NT2/D1 (cell line): Measurements from ENCODE around the gene OR6F1.

Experiments
- SUZ12 ChIP-seq: IDR thresholded peaks from 2 replicates; pipeline ENCODE4 v1.6.1; 2011; ENCODE audit not compliant: insufficient read length, insufficient read depth; ENCODE audit errors: extremely low read depth
- YY1 ChIP-seq: IDR thresholded peaks from 2 replicates; pipeline ENCODE4 v1.6.1; 2011; ENCODE audit not compliant: insufficient read length, insufficient read depth
- ZNF274 ChIP-seq: IDR thresholded peaks from 2 replicates; pipeline ENCODE4 v1.6.1; 2011; ENCODE audit warnings: mild to moderate bottlenecking, low read depth, low read length

DNA sequence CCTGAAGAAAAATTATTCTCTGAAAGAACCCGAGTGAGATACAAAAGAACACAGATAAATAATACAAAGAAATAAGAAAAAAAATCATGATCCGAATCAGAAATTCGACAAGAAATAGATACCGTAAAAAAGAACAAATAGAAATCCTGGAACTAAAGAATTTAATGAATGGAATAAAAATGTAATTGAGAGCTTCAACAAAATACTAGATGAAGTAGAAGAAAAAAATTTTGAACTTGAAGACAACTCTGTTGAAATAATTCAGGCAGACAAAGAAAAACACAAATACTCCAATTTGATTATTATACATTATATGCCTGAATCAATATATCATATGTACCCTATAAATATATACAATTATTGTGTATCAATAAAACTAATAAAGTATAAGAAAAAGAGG, 4.8 kb upstream of the OR6F1 start:
- TF ChIP-seq YY1 = no peak
- no peak for TF ChIP-seq ZNF274
- no peak for TF ChIP-seq SUZ12
